Activated CD8-positive, alpha-beta T cell treated with anti-CD3 and anti-CD28 coated beads, Interleukin-2, amount 10 ng/mL, durations not matched to agents 7 days and 5 days (primary cell): ENCODE data around the gene MAD1L1. TPM values are rescaled to one million over a fixed set of nuclear protein-coding genes. Genes with fewer than 3 reads are reported as not detected.

Experiments used
- ATAC-seq: fragments of 150-1000 bp; cut with Tn5 transposase; one replicate; pipeline ENCODE4 v1.10.0; 2021; ENCODE audit warnings: moderate library complexity
- CTCF ChIA-PET: fragments of 350-600 bp; sonication (Branson Sonifier 250); formaldehyde crosslinking; loops from one replicate; lab custom pipeline; 2021; ENCODE audit warnings: antibody characterized with exemption; lab: Charles Lee
- POLR2A ChIA-PET: fragments of 350-600 bp; sonication (Branson Sonifier 250); formaldehyde crosslinking; loops from one replicate; lab custom pipeline; 2021; ENCODE audit warnings: antibody characterized with exemption; lab: Charles Lee
- DNase-seq: peaks from one replicate; pipeline ENCODE4 v3.0.0-alpha.2; 2020
- H3K27ac Mint-ChIP-seq: one replicate; pipeline ENCODE4 v1.8.0; 2021; ENCODE audit warnings: mild to moderate bottlenecking, mixed read lengths
- H3K27me3 Mint-ChIP-seq: one replicate; pipeline ENCODE4 v1.8.0; 2021; ENCODE audit warnings: low read depth, mixed read lengths
- H3K36me3 Mint-ChIP-seq: one replicate; pipeline ENCODE4 v1.8.0; 2021; ENCODE audit warnings: low read depth, mixed read lengths
- H3K4me1 Mint-ChIP-seq: one replicate; pipeline ENCODE4 v1.8.0; 2021; ENCODE audit warnings: low read depth, mixed read lengths
- H3K4me3 Mint-ChIP-seq: one replicate; pipeline ENCODE4 v1.8.0; 2021; ENCODE audit warnings: mild to moderate bottlenecking, mixed read lengths
- H3K9me3 Mint-ChIP-seq: one replicate; pipeline ENCODE4 v1.8.0; 2022; ENCODE audit warnings: mixed read lengths; ENCODE audit not compliant: insufficient read depth
- total RNA-seq, 2 experiments: library from RNA; stranded (reverse); gene quantifications; one replicate each; pipeline ENCODE4 v1.2.3, GENCODE V29; 2021

MAD1L1 gene
- total RNA-seq, 2 experiments from 2014 or later: 79.8 to 82.7 TPM

DNA sequence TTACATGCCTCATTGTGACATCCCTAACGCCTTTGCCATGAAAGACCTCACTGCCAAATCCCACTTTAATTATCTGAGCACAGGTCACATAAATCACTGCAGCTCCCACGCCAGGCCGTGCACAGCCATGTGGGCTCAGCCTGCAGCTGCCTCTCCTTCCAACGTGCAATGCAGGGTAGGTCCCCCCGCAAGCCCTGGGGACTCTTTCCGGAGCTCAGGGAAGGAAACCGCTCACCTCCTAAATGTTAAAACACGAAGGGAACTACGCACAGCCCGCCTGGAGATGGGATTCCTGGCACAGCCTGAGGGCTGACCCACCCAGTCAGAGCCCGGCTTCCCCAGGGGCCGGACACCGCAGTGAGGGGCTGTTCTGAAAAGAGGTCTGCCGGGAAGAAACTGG lies 128.0 kb downstream of the MAD1L1 start:
- POLR2A ChIA-PET: no interaction called here
- H3K9me3 Mint-ChIP-seq: no peaks in the 10 kb centered on the region
- H3K36me3 Mint-ChIP-seq: peaks cover 7% of the 10 kb centered on the region
- ATAC-seq (no peak), DNase-seq (no peak)
- H3K4me3 Mint-ChIP-seq: no peak overlapping the region
- no peaks in the 10 kb centered on the region for H3K27me3 Mint-ChIP-seq
- CTCF ChIA-PET: interaction anchor here (0.9 to 1.5 kb wide), 4 partner anchors 13 to 90 kb away, joined by 3 to 4 read pairs (median 3); no protein-coding TSS in a partner anchor
- no peak overlapping the region for H3K27ac Mint-ChIP-seq
- peaks cover 34% of the 10 kb centered on the region for H3K4me1 Mint-ChIP-seq

- H3K4me1 Mint-ChIP-seq: peaks cover 38% of the 10 kb centered on the region
- H3K27me3 Mint-ChIP-seq: no peaks in the 10 kb centered on the region
- peak overlapping the region; percentile 16 for H3K4me3 Mint-ChIP-seq
- peak overlapping the region; percentile 58 for H3K27ac Mint-ChIP-seq
- no peaks in the 10 kb centered on the region for H3K9me3 Mint-ChIP-seq
- DNase-seq: peak; percentile 86
- ChIA-PET POLR2A (no interaction called here), CTCF (interaction anchor here (0.9 to 1.5 kb wide), 4 partner anchors 13 to 91 kb away, joined by 3 to 4 read pairs (median 3); no protein-coding TSS in a partner anchor)
- peak; percentile 85 for ATAC-seq
- H3K36me3 Mint-ChIP-seq: peaks cover 7% of the 10 kb centered on the region
These were observed 128.5 kb downstream of the MAD1L1 start for GRCh38 chr7:2104107-2104710.

- Mint-ChIP-seq H3K36me3 (peaks cover 7% of the 10 kb centered on the region), H3K9me3 (no peaks in the 10 kb centered on the region), H3K4me1 (peaks cover 46% of the 10 kb centered on the region), H3K27ac (peak overlapping the region; percentile 58), H3K27me3 (no peaks in the 10 kb centered on the region), H3K4me3 (no peak overlapping the region)
- no peak for ATAC-seq
- CTCF ChIA-PET: interaction anchor here (1.5 kb wide), 1 partner anchor 14 kb away, joined by 3 read pairs; no protein-coding TSS in a partner anchor
- DNase-seq: no peak
- POLR2A ChIA-PET: no interaction called here
These were observed 129.5 kb downstream of the MAD1L1 start for GRCh38 chr7:2103071-2103898.

GRCh38 chr7:2102375-2102723 lies 130.4 kb downstream of the MAD1L1 start:
- ATAC-seq (no peak), DNase-seq (no peak)
- Mint-ChIP-seq H3K9me3 (no peaks in the 10 kb centered on the region), H3K4me3 (no peak overlapping the region), H3K4me1 (peaks cover 49% of the 10 kb centered on the region), H3K27me3 (no peaks in the 10 kb centered on the region), H3K36me3 (peaks cover 7% of the 10 kb centered on the region), H3K27ac (peak overlapping the region; percentile 31)
- ChIA-PET CTCF (no interaction called here), POLR2A (no interaction called here)

GRCh38 chr7:2101630-2102374 lies 130.9 kb downstream of the MAD1L1 start:
- ChIA-PET POLR2A (no interaction called here), CTCF (no interaction called here)
- Mint-ChIP-seq H3K36me3 (peaks cover 7% of the 10 kb centered on the region), H3K9me3 (no peaks in the 10 kb centered on the region), H3K4me3 (no peak overlapping the region), H3K4me1 (peaks cover 49% of the 10 kb centered on the region), H3K27me3 (no peaks in the 10 kb centered on the region), H3K27ac (peak overlapping the region; percentile 31)
- ATAC-seq (no peak), DNase-seq (no peak)

GRCh38 chr7:2100278-2101208 lies 132.2 kb downstream of the MAD1L1 start:
- peak; percentile 58 for DNase-seq
- Mint-ChIP-seq H3K27ac (peak overlapping the region; percentile 81), H3K9me3 (no peaks in the 10 kb centered on the region), H3K27me3 (no peaks in the 10 kb centered on the region), H3K4me3 (no peak overlapping the region), H3K4me1 (peaks cover 47% of the 10 kb centered on the region), H3K36me3 (peaks cover 7% of the 10 kb centered on the region)
- CTCF ChIA-PET: interaction anchor here (0.7 to 1.9 kb wide), 9 partner anchors 11 to 247 kb away, joined by 3 to 7 read pairs (median 4); no protein-coding TSS in a partner anchor
- POLR2A ChIA-PET: no interaction called here
- no peak for ATAC-seq

- H3K36me3 Mint-ChIP-seq: peaks cover 12% of the 10 kb centered on the region
- no peak overlapping the region for H3K4me3 Mint-ChIP-seq
- H3K27me3 Mint-ChIP-seq: no peaks in the 10 kb centered on the region
- peak overlapping the region; percentile 81 for H3K27ac Mint-ChIP-seq
- no peaks in the 10 kb centered on the region for H3K9me3 Mint-ChIP-seq
- ChIA-PET CTCF (interaction anchor here (0.5 to 1.9 kb wide), 12 partner anchors 12 to 249 kb away, joined by 3 to 7 read pairs (median 4); no protein-coding TSS in a partner anchor), POLR2A (interaction anchor here (0.6 kb wide), 2 partner anchors 27 to 254 kb away, joined by 3 read pairs; no protein-coding TSS in a partner anchor)
- DNase-seq (peak; percentile 53), ATAC-seq (peak; percentile 59)
- peaks cover 49% of the 10 kb centered on the region for H3K4me1 Mint-ChIP-seq
These were observed 133.4 kb downstream of the MAD1L1 start for GRCh38 chr7:2099048-2099957.

DNA sequence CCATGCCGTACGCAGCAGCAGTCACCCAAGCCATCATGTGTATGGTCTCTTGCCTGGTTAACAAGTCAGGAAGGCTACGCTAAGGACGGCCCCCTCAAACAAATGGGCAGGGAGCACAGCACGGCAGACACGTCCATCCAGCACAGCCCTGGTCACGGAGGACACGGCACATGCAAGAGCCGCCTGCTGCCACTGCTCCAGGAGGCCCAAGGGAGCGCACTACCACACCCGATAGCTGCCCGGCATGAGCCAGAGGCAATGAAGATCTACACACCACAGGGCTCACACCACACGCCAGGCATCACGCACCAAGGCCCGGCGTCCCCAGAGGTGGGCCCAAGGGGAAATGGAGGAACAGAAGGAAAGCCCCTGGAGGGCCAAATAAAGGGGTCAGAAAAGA lies 134.2 kb downstream of the MAD1L1 start:
- Mint-ChIP-seq H3K27me3 (no peaks in the 10 kb centered on the region), H3K27ac (peak overlapping the region; percentile 58), H3K4me1 (peaks cover 48% of the 10 kb centered on the region), H3K9me3 (no peaks in the 10 kb centered on the region), H3K4me3 (no peak overlapping the region), H3K36me3 (peaks cover 14% of the 10 kb centered on the region)
- no peak for DNase-seq
- no peak for ATAC-seq
- ChIA-PET CTCF (interaction anchor here (0.5 kb wide), 1 partner anchor 35 kb away, joined by 3 read pairs; no protein-coding TSS in a partner anchor), POLR2A (interaction anchor here (0.6 kb wide), 1 partner anchor 28 kb away, joined by 3 read pairs; no protein-coding TSS in a partner anchor)

- DNase-seq (no peak), ATAC-seq (no peak)
- ChIA-PET POLR2A (no interaction called here), CTCF (no interaction called here)
- H3K27ac Mint-ChIP-seq: peak overlapping the region; percentile 52
- H3K27me3 Mint-ChIP-seq: no peaks in the 10 kb centered on the region
- H3K4me1 Mint-ChIP-seq: peaks cover 47% of the 10 kb centered on the region
- H3K36me3 Mint-ChIP-seq: peaks cover 14% of the 10 kb centered on the region
- no peak overlapping the region for H3K4me3 Mint-ChIP-seq
- no peaks in the 10 kb centered on the region for H3K9me3 Mint-ChIP-seq
These were observed 134.7 kb downstream of the MAD1L1 start for GRCh38 chr7:2098056-2098455.

- no peak for ATAC-seq
These were observed 135.3 kb downstream of the MAD1L1 start for GRCh38 chr7:2097492-2097891.

More at GRCh38 chr7:2097492-2097891, 135.3 kb downstream of the MAD1L1 start:
- DNase-seq: no peak
- H3K27me3 Mint-ChIP-seq: no peaks in the 10 kb centered on the region
- no peak overlapping the region for H3K4me3 Mint-ChIP-seq
- H3K27ac Mint-ChIP-seq: no peak overlapping the region
- POLR2A ChIA-PET: no interaction called here
- CTCF ChIA-PET: no interaction called here
- H3K9me3 Mint-ChIP-seq: no peaks in the 10 kb centered on the region
- peaks cover 45% of the 10 kb centered on the region for H3K4me1 Mint-ChIP-seq
- peaks cover 12% of the 10 kb centered on the region for H3K36me3 Mint-ChIP-seq
